ENCODE results near the gene MLPH.

Gene MLPH

DNA sequence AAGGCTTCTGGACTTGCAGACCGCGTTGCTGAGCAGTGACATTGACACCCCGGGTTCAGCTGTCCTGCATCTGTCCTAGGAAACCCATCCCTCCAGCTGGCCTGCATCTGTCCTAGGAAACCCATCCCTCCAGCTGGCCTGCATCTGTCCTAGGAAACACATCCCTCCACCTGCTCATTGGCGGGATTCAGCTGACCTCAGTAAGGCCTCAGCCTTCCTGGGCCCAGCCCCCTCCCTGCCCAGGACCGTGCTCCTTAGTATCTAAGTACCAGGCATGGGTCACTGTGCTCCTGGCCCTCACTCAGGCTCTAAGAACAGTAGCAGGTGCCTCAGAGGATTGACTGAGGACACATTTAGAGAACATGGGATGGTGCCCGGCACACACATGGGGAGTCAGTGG is 1.2 kb downstream of the MLPH start:
- no peak overlapping the region for H3K4me3 ChIP-seq (ENCODE audit: low read depth, low read length)
- TF ChIP-seq, protein P1, sequence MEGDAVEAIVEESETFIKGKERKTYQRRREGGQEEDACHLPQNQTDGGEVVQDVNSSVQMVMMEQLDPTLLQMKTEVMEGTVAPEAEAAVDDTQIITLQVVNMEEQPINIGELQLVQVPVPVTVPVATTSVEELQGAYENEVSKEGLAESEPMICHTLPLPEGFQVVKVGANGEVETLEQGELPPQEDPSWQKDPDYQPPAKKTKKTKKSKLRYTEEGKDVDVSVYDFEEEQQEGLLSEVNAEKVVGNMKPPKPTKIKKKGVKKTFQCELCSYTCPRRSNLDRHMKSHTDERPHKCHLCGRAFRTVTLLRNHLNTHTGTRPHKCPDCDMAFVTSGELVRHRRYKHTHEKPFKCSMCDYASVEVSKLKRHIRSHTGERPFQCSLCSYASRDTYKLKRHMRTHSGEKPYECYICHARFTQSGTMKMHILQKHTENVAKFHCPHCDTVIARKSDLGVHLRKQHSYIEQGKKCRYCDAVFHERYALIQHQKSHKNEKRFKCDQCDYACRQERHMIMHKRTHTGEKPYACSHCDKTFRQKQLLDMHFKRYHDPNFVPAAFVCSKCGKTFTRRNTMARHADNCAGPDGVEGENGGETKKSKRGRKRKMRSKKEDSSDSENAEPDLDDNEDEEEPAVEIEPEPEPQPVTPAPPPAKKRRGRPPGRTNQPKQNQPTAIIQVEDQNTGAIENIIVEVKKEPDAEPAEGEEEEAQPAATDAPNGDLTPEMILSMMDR (IDR thresholded peaks at IDR 0.05; ENCODE audit: low read depth, low read length), result no peak

DNA sequence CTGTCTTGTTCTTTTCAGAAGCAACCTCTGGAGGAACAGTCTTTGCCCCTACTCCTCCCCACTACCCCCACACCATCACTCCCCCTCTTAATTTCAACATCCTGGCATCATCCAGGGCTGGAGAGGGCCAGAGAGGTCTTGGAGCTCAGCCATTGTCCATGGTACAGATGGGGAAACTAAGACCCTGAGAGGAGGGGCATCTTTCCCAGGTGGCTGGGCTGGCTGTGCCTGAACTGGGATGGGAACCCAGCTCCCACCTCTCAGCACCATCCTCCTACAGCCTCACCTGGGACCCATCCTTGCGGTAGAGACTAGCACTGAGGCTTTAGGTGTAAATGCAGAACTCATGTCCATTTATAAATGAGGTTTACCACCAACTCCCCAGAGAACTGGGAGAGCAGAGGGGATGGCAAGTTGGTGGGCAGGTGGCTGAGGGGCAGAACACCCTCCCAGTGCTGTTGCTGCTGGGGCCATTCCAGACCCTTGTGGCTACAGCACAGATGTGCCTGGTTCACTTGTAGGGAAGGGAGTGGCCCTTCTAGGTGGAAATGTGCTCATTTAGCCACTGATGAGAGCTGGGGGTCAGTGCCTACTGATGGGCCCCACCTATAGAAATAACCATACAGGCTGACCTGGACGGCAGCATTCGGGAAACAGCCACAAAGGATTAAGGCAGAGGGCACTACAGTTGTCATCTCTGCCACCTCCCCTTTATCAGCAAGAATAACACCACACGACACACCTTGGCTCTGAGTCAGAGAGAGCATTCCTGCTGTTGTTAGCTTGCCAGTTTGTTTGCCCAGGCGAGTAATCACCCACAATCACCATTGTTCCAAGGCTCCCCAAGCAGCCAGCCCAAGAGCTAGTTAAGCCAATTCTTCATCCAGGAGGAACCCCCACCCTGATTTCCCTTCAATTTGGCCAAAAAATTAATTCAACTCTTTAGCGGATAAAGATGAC is 2.1 kb downstream of the MLPH start:
- no peak overlapping the region for H3K4me3 ChIP-seq (ENCODE audit: low read depth, low read length)
- TF ChIP-seq, protein P1 (IDR thresholded peaks at IDR 0.05; ENCODE audit: low read depth, low read length), result no peak

DNA sequence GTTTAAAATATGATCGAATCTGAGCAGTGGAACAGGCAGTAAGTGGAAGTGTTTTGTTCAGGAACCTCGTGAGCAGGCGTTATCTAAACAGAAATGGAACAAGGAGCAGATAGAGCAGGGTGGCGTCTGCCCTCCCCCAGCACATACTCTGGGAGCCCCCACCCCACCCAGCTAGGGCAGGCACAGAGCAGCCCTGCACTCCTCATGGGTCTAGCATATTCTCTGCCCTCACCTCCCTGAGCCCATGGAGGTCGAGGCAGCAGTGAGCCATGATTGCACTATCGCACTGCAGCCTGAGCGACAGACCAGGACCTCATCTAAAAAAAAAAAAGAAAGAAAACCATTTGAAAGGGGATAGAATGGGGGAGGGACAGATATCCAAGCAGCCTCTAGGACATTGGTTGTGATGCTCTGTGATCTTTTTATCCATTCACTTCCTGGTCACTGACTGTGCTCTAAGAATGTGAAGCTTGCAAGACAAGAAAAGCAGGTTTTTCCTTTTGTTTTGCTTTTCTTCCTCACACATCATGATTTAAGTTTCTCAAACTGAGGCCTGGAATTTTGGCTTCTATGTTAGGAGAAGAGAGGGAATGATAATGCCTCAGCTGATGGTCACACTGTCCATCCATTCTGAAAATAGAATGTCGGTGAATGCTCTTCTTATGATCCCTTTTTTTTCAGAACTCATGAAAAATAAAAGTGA is 3.1 kb downstream of the MLPH start:
- TF ChIP-seq, protein P1 (IDR thresholded peaks at IDR 0.05; ENCODE audit: low read depth, low read length), result no peak
- no peak overlapping the region for H3K4me3 ChIP-seq (ENCODE audit: low read depth, low read length)

DNA sequence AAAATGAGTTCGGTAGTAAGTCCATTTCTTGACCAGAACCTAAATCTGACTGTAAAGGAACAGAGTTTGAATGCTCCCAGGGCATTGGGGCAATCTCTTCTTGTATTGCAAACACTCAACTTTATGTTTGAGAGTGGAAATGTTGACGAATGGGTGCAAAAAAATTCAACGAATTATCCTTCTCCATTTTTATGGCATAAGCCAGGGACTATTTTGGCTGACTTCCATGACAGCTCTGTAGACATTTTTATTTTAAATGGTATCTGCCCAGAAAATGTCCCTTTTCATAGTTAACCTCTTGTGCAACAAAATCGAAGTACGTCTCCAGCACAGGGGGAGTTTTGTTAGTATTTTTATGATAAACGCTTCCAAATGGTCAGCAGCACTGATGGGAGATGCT is 3.7 kb downstream of the MLPH start:
- no peak overlapping the region for H3K4me3 ChIP-seq (ENCODE audit: low read depth, low read length)
- TF ChIP-seq, protein P1 (IDR thresholded peaks at IDR 0.05; ENCODE audit: low read depth, low read length), result no peak

DNA sequence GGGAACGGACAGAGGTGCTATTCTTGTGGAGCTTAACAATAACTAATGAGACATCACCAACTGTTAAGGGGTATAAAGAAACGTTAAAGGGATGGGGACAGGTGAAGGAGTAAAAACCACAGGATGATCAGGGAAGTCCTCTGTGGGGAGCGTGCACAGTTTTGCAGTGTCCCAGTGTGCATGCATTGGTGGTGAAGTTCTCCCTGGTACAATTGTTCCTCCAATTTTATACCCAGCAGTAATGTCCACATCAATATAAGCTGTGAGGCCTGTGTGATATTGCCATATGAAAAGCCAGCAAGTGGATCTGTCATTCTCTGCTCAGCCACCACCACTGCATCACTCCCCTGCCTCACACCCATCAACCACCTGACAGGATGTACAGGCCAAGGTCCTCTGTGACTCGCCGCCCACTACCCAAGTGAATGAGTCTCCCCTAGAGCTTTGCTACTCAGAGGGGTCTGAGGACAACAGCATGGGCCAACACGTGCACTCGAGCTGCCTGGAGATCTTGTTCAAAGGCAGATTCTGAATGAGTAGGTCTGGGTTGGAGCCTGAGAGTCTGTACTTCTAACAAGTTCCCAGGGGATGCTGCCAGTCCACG is 4.6 kb downstream of the MLPH start:
- TF ChIP-seq, protein P1 (IDR thresholded peaks at IDR 0.05; ENCODE audit: low read depth, low read length), result no peak
- no peak overlapping the region for H3K4me3 ChIP-seq (ENCODE audit: low read depth, low read length)

DNA sequence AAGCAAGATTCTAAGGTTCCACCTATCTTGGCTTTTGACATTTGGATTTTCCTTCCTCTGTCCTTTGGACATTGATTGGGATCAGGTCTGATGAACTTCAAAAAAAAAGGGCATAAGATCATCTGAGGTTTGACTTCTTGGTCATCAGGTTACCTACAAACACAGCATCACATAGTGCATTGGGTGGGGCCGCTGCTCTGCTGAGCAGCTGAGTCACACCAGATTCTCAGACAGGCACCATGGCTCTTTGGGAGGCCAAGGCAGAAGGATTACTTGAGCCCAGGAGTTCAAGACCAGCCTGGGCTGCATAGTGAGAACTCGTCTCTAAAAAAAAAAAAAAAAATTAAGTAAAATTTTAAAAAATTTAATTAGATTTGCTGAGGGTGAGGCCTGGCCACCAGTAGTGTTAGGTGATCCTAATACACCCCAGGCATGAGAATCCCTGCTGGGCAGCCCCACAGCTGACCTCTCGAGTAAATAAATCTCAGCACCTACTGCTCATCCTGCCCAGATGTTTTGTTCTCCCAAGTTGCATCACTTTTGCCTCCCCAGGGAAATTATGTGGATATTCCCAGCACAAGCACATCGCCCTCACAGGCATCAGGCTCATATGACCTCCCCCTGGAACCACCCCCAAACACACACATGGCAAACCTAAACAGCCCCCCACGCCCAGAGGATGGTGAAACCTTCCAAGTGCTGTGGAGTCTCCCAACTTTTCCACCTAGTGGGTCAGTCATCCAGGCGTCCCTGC is 5.3 kb downstream of the MLPH start:
- no peak overlapping the region for H3K4me3 ChIP-seq (ENCODE audit: low read depth, low read length)
- TF ChIP-seq, protein P1 (IDR thresholded peaks at IDR 0.05; ENCODE audit: low read depth, low read length), result no peak
